ENCODE measurements around the gene CORO2A. TPM values are rescaled to one million over a fixed set of nuclear protein-coding genes. Genes with fewer than 3 reads are reported as not detected.

The CORO2A gene
- total RNA-seq, 5 donors from 2014 or later (not counting 1 experiment from before 2014, with no cell fraction given) = 9.1 to 12.4 (median 10.8) TPM

DNA sequence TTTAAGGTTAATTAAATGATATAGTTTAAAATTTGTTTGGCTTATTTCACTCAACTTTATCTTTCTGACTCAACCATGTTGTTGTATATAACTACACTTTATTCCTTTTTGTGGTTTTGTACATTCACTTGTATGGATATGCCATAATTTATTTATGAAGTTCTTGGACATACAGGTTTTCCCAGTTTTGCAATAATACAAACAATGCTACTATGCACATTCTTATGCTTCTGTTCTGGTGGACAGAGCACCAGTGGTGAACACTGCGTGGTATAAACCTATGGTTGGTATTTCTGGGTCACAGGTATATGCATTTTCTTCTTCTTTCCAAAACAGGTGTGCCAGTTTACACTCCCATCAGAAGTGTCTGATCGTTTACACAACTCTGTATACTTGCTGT, 37.8 kb downstream of the CORO2A start:
- DNase-seq (no peak), ATAC-seq (replicated peaks in 1 of 4) (no peak)
- peaks cover 29% of the 10 kb centered on the region for H3K36me3 Mint-ChIP-seq
- no peaks in the 10 kb centered on the region for H3K27me3 Mint-ChIP-seq
- no peak overlapping the region for H3K4me3 Mint-ChIP-seq
- CTCF ChIA-PET = interaction anchor here in 1 of 2 donors (0.6 kb wide), 1 partner anchor 61 kb away, joined by 3 read pairs; no protein-coding TSS in a partner anchor
- Histone ChIP-seq H3K4me1 (ENCODE audit: control insufficient read depth in 1 of 2, extremely low read depth in 1 of 2, insufficient read depth in 2 of 2, low read length in 2 of 2) (peaks cover 0 to 15% of the 10 kb centered on the region in 2 experiments), H3K27ac (ENCODE audit: low read length) (no peak overlapping the region), H3K4me3 (ENCODE audit: control insufficient read depth in 1 of 2, extremely low read depth in 1 of 2, low read length in 1 of 2) (no peak overlapping the region), H3K36me3 (ENCODE audit: control insufficient read depth in 2 of 2, extremely low read depth in 1 of 2, insufficient read depth in 1 of 2, low read length in 1 of 2) (peaks cover 0 to 11% of the 10 kb centered on the region in 2 donors), H3K27me3 (replicated peaks in 1 of 2; ENCODE audit: control insufficient read depth in 2 of 2, extremely low read depth in 1 of 2, insufficient read depth in 2 of 2, low read length in 1 of 2) (no peaks in the 10 kb centered on the region), H3K9me3 (no peaks in the 10 kb centered on the region)
- no peak overlapping the region for H3K27ac Mint-ChIP-seq
- WGBS (ENCODE audit: insufficient coverage) = no CpG with 5 or more reads among the region's 2 CpGs
- POLR2A ChIA-PET = interaction anchor here in 1 of 2 donors (0.6 kb wide), 1 partner anchor 86 kb away, joined by 3 read pairs; no protein-coding TSS in a partner anchor
- H3K9me3 Mint-ChIP-seq = no peaks in the 10 kb centered on the region
- peaks cover 11 to 21% (median 20%) of the 10 kb centered on the region in 3 donors for H3K4me1 Mint-ChIP-seq

GRCh38 chr9:98152526-98152925, 39.9 kb downstream of the CORO2A start:
- H3K4me3 ChIP-seq (ENCODE audit: control insufficient read depth in 1 of 2, extremely low read depth in 1 of 2, low read length in 1 of 2) = no peak overlapping the region
- Mint-ChIP-seq H3K4me1 (peaks cover 4 to 13% (median 8%) of the 10 kb centered on the region in 3 donors), H3K4me3 (no peak overlapping the region), H3K27ac (peak overlapping the region in 1 of 2 donors; percentile 2), H3K27me3 (no peaks in the 10 kb centered on the region), H3K36me3 (peaks cover 34% of the 10 kb centered on the region), H3K9me3 (no peaks in the 10 kb centered on the region)
- no peaks in the 10 kb centered on the region for H3K9me3 ChIP-seq
- no peaks in the 10 kb centered on the region for H3K27me3 ChIP-seq (replicated peaks in 1 of 2; ENCODE audit: control insufficient read depth in 2 of 2, extremely low read depth in 1 of 2, insufficient read depth in 2 of 2, low read length in 1 of 2)
- ChIA-PET CTCF (no interaction called here), POLR2A (interaction anchor here in 1 of 2 donors (0.6 kb wide), 1 partner anchor 77 kb away, joined by 3 read pairs; no protein-coding TSS in a partner anchor)
- DNase-seq = no peak
- ATAC-seq (replicated peaks in 1 of 4) = no peak
- peaks cover 0 to 11% of the 10 kb centered on the region in 2 donors for H3K36me3 ChIP-seq (ENCODE audit: control insufficient read depth in 2 of 2, extremely low read depth in 1 of 2, insufficient read depth in 1 of 2, low read length in 1 of 2)
- H3K4me1 ChIP-seq (ENCODE audit: control insufficient read depth in 1 of 2, extremely low read depth in 1 of 2, insufficient read depth in 2 of 2, low read length in 2 of 2) = no peaks in the 10 kb centered on the region
- H3K27ac ChIP-seq (ENCODE audit: low read length) = no peak overlapping the region

DNA sequence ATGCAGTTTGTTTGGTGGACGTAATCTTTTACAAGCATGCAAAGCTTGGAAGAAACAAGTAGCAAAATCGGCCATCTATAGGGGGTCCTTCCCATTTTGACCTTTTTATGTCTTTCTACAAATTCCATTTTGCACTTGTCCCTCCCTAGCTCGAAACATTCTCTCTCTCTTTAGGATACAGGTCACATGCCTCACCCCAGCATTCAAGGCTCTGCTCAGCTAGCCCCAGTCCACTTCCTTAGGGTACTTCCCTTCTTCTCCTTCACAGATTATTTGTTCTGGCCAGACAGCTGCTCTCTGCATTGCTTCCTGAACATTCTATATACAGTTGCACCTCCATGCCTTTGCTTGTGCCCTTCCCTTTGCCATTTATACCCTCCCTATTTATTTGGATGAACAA, 41.7 kb downstream of the CORO2A start:
- H3K9me3 Mint-ChIP-seq = no peaks in the 10 kb centered on the region
- peaks cover 27% of the 10 kb centered on the region for H3K36me3 Mint-ChIP-seq
- H3K27me3 Mint-ChIP-seq = no peaks in the 10 kb centered on the region

DNA sequence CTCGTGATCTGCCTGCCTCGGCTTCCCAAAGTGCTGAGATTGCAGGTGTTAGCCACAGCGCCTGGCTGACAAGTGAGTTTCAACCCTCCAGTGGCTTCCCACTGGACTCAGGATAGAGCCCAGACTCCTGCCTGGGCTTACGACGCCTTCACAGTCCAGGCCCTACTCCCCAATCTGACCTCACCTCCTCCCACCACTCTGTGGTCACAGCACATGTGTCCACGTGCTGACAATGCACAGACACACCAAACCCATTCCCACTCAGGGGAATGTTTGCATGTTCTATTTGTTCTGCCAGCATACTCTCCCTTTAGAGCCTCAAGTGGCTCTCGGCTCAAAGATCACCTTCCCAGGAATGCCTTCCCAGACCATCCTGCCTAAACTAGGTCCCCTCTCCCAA, 42.3 kb downstream of the CORO2A start:
- no peaks in the 10 kb centered on the region for H3K9me3 Mint-ChIP-seq
- H3K27me3 Mint-ChIP-seq = no peaks in the 10 kb centered on the region
- no peaks in the 10 kb centered on the region for H3K4me1 ChIP-seq (ENCODE audit: control insufficient read depth in 1 of 2, extremely low read depth in 1 of 2, insufficient read depth in 2 of 2, low read length in 2 of 2)
- CTCF ChIA-PET = interaction anchor here in 1 of 2 donors (1.2 kb wide), 1 partner anchor 9 kb away, joined by 3 read pairs; no protein-coding TSS in a partner anchor
- no peak overlapping the region for H3K4me3 Mint-ChIP-seq
- H3K36me3 Mint-ChIP-seq = peaks cover 27% of the 10 kb centered on the region
- 82% methylated on average over 7 of the region's 7 CpGs for WGBS (ENCODE audit: insufficient coverage)
- ATAC-seq (replicated peaks in 1 of 4) (no peak), DNase-seq (no peak)
- no peaks in the 10 kb centered on the region for H3K27me3 ChIP-seq (replicated peaks in 1 of 2; ENCODE audit: control insufficient read depth in 2 of 2, extremely low read depth in 1 of 2, insufficient read depth in 2 of 2, low read length in 1 of 2)
- peak overlapping the region in 1 of 2 donors; percentile 4 for H3K27ac Mint-ChIP-seq
- H3K4me3 ChIP-seq (ENCODE audit: control insufficient read depth in 1 of 2, extremely low read depth in 1 of 2, low read length in 1 of 2) = no peak overlapping the region
- peaks cover 0 to 6% of the 10 kb centered on the region in 2 donors for H3K36me3 ChIP-seq (ENCODE audit: control insufficient read depth in 2 of 2, extremely low read depth in 1 of 2, insufficient read depth in 1 of 2, low read length in 1 of 2)
- H3K9me3 ChIP-seq = no peaks in the 10 kb centered on the region
- POLR2A ChIA-PET = no interaction called here
- H3K27ac ChIP-seq (ENCODE audit: low read length) = no peak overlapping the region
- peaks cover 8 to 16% (median 9%) of the 10 kb centered on the region in 3 donors for H3K4me1 Mint-ChIP-seq

More for the DNA sequence above, 41.7 kb downstream of the CORO2A start:
- peaks cover 8 to 16% (median 9%) of the 10 kb centered on the region in 3 donors for H3K4me1 Mint-ChIP-seq
- Histone ChIP-seq H3K36me3 (ENCODE audit: control insufficient read depth in 2 of 2, extremely low read depth in 1 of 2, insufficient read depth in 1 of 2, low read length in 1 of 2) (peaks cover 0 to 3% of the 10 kb centered on the region in 2 donors), H3K9me3 (no peaks in the 10 kb centered on the region), H3K4me3 (ENCODE audit: control insufficient read depth in 1 of 2, extremely low read depth in 1 of 2, low read length in 1 of 2) (no peak overlapping the region), H3K4me1 (ENCODE audit: control insufficient read depth in 1 of 2, extremely low read depth in 1 of 2, insufficient read depth in 2 of 2, low read length in 2 of 2) (no peaks in the 10 kb centered on the region), H3K27me3 (replicated peaks in 1 of 2; ENCODE audit: control insufficient read depth in 2 of 2, extremely low read depth in 1 of 2, insufficient read depth in 2 of 2, low read length in 1 of 2) (no peaks in the 10 kb centered on the region), H3K27ac (ENCODE audit: low read length) (no peak overlapping the region)
- no peak for DNase-seq
- ChIA-PET CTCF (no interaction called here), POLR2A (no interaction called here)
- 83% methylated on average over 2 of the region's 3 CpGs for WGBS (ENCODE audit: insufficient coverage)
- H3K27ac Mint-ChIP-seq = peak overlapping the region in 1 of 2 donors; percentile 50
- ATAC-seq (replicated peaks in 1 of 4) = no peak
- no peak overlapping the region for H3K4me3 Mint-ChIP-seq

GRCh38 chr9:98149422-98149821, 43.0 kb downstream of the CORO2A start:
- peaks cover 25% of the 10 kb centered on the region for H3K36me3 Mint-ChIP-seq
- ATAC-seq (replicated peaks in 1 of 4) = no peak
- Histone ChIP-seq H3K36me3 (ENCODE audit: control insufficient read depth in 2 of 2, extremely low read depth in 1 of 2, insufficient read depth in 1 of 2, low read length in 1 of 2) (peaks cover 0 to 3% of the 10 kb centered on the region in 2 donors), H3K27ac (ENCODE audit: low read length) (no peak overlapping the region), H3K9me3 (no peaks in the 10 kb centered on the region), H3K27me3 (replicated peaks in 1 of 2; ENCODE audit: control insufficient read depth in 2 of 2, extremely low read depth in 1 of 2, insufficient read depth in 2 of 2, low read length in 1 of 2) (no peaks in the 10 kb centered on the region), H3K4me3 (ENCODE audit: control insufficient read depth in 1 of 2, extremely low read depth in 1 of 2, low read length in 1 of 2) (no peak overlapping the region), H3K4me1 (ENCODE audit: control insufficient read depth in 1 of 2, extremely low read depth in 1 of 2, insufficient read depth in 2 of 2, low read length in 2 of 2) (no peaks in the 10 kb centered on the region)
- POLR2A ChIA-PET = no interaction called here
- CTCF ChIA-PET = interaction anchor here in 1 of 2 donors (1.2 kb wide), 1 partner anchor 9 kb away, joined by 3 read pairs; no protein-coding TSS in a partner anchor
- no peaks in the 10 kb centered on the region for H3K9me3 Mint-ChIP-seq
- H3K27ac Mint-ChIP-seq = peak overlapping the region in 1 of 2 donors; percentile 58
- 88% methylated on average over 1 of the region's 3 CpGs for WGBS (ENCODE audit: insufficient coverage)
- H3K27me3 Mint-ChIP-seq = no peaks in the 10 kb centered on the region
- DNase-seq = no peak
- peaks cover 8 to 16% (median 12%) of the 10 kb centered on the region in 3 donors for H3K4me1 Mint-ChIP-seq
- H3K4me3 Mint-ChIP-seq = no peak overlapping the region

GRCh38 chr9:98148486-98148885, 44.0 kb downstream of the CORO2A start:
- H3K27ac Mint-ChIP-seq = peak overlapping the region; percentile 41 to 81
- Histone ChIP-seq H3K36me3 (ENCODE audit: control insufficient read depth in 2 of 2, extremely low read depth in 1 of 2, insufficient read depth in 1 of 2, low read length in 1 of 2) (peaks cover 0 to 3% of the 10 kb centered on the region in 2 donors), H3K9me3 (no peaks in the 10 kb centered on the region), H3K4me1 (ENCODE audit: control insufficient read depth in 1 of 2, extremely low read depth in 1 of 2, insufficient read depth in 2 of 2, low read length in 2 of 2) (no peaks in the 10 kb centered on the region), H3K27me3 (replicated peaks in 1 of 2; ENCODE audit: control insufficient read depth in 2 of 2, extremely low read depth in 1 of 2, insufficient read depth in 2 of 2, low read length in 1 of 2) (no peaks in the 10 kb centered on the region), H3K4me3 (ENCODE audit: control insufficient read depth in 1 of 2, extremely low read depth in 1 of 2, low read length in 1 of 2) (no peak overlapping the region), H3K27ac (ENCODE audit: low read length) (no peak overlapping the region)
- no CpG with 5 or more reads among the region's 2 CpGs for WGBS (ENCODE audit: insufficient coverage)
- no peaks in the 10 kb centered on the region for H3K9me3 Mint-ChIP-seq
- ATAC-seq (replicated peaks in 1 of 4) (no peak), DNase-seq (no peak)
- POLR2A ChIA-PET = no interaction called here
- CTCF ChIA-PET = interaction anchor here in 1 of 2 donors (0.7 kb wide), 1 partner anchor 140 kb away, joined by 4 read pairs; no protein-coding TSS in a partner anchor
- H3K4me1 Mint-ChIP-seq = peaks cover 8 to 16% (median 15%) of the 10 kb centered on the region in 3 donors
- no peaks in the 10 kb centered on the region for H3K27me3 Mint-ChIP-seq
- peaks cover 20% of the 10 kb centered on the region for H3K36me3 Mint-ChIP-seq
- H3K4me3 Mint-ChIP-seq = no peak overlapping the region
